Measurements from ENCODE around the gene ZNHIT6.

GRCh38 chr1:85655315-85655714, 52.9 kb downstream of the ZNHIT6 start:
- TF ChIP-seq EZH2 (IDR thresholded peaks at IDR 0.05; ENCODE audit: insufficient read depth, low read length) (no peak), CTCF (IDR thresholded peaks at IDR 0.05; ENCODE audit: insufficient read depth, low read depth, low read length) (no peak)

All from astrocyte (in vitro differentiated cells and primary cell).